ENCODE measurements around the gene OSM. TPM values are rescaled to one million over a fixed set of nuclear protein-coding genes. Genes with fewer than 3 reads are reported as not detected.

The OSM gene
- total RNA-seq (2014; rRNA removed; shearing (Covaris generic)) (not detected in 2 replicates), polyA plus RNA-seq (2016; fragmentation: Nextera tagmentation; extraction: Ambion mirVana) (not detected in 2 replicates)

GRCh38 chr22:30266445-30267381, at the start of gene OSM:
Gene OSM (minus strand): TSS chr22:30266851. CDS start chr22:30266799, 52 bp downstream.
- Histone ChIP-seq H3K27ac (no peak within 1 kb of the TSS), H3K27me3 (replicated peaks; ENCODE audit: insufficient read depth) (no peaks in the 10 kb centered on the region), H3K36me3 (ENCODE audit: low read depth) (no peaks in the 10 kb centered on the region), H4K20me1 (ENCODE audit: insufficient read depth) (no peaks in the 10 kb centered on the region), H3K4me3 (no peak within 1 kb of the TSS), H3K9ac (no peak within 1 kb of the TSS), H3K79me2 (ENCODE audit: insufficient read depth) (no peaks in the 10 kb centered on the region), H3K9me3 (ENCODE audit: low read depth) (no peaks in the 10 kb centered on the region), H2AFZ (no peak within 1 kb of the TSS), H3K4me1 (ENCODE audit: insufficient read depth) (peaks cover 4% of the 10 kb centered on the region; the same call in 1 of the 2 replicates), H3K4me2 (ENCODE audit: unreplicated experiment) (no peak within 1 kb of the TSS), H3K9me2 (ENCODE audit: insufficient read depth) (no peaks in the 10 kb centered on the region), H3F3A (ENCODE audit: insufficient read depth) (no peaks in the 10 kb centered on the region)
- no peak for TF ChIP-seq EZH2 (IDR thresholded peaks at IDR 0.05; ENCODE audit: insufficient read depth, poor library complexity, severe bottlenecking)
- no peak for TF ChIP-seq EZH2phosphoT487 (IDR thresholded peaks at IDR 0.05; ENCODE audit: insufficient read depth, low read depth)
- in situ Hi-C loops (cut with MboI): no loop called here
- DNase-seq: no peak
- 73 to 82% methylated on average over 24 to 35 of the region's 35 CpGs for WGBS, 2 experiments (ENCODE audit: low coverage in 1 of 2, low lambda C conversion rate in 2 of 2, missing lambda C conversion rate in 2 of 2)

GRCh38 chr22:30315962-30316576, 49.4 kb upstream of the OSM start:
- Histone ChIP-seq H3K9ac (no peak overlapping the region), H3K9me2 (ENCODE audit: insufficient read depth) (no peaks in the 10 kb centered on the region), H3K4me1 (ENCODE audit: insufficient read depth) (peaks cover 19% of the 10 kb centered on the region), H3K27ac (no peak overlapping the region), H3K36me3 (ENCODE audit: low read depth) (no peaks in the 10 kb centered on the region), H3K4me3 (no peak overlapping the region), H3K4me2 (ENCODE audit: unreplicated experiment) (no peak overlapping the region), H3K27me3 (replicated peaks; ENCODE audit: insufficient read depth) (no peaks in the 10 kb centered on the region), H3K9me3 (ENCODE audit: low read depth) (no peaks in the 10 kb centered on the region), H2AFZ (no peak overlapping the region), H3F3A (ENCODE audit: insufficient read depth) (peaks cover 23% of the 10 kb centered on the region), H4K20me1 (ENCODE audit: insufficient read depth) (peaks cover 5% of the 10 kb centered on the region), H3K79me2 (ENCODE audit: insufficient read depth) (peaks cover 81% of the 10 kb centered on the region)
- 77% methylated on average over 2 of the region's 2 CpGs for WGBS, 2 experiments (ENCODE audit: low coverage in 1 of 2, low lambda C conversion rate in 2 of 2, missing lambda C conversion rate in 2 of 2)
- no peak for TF ChIP-seq EZH2 (IDR thresholded peaks at IDR 0.05; ENCODE audit: insufficient read depth, poor library complexity, severe bottlenecking)
- TF ChIP-seq EZH2phosphoT487 (IDR thresholded peaks at IDR 0.05; ENCODE audit: insufficient read depth, low read depth): no peak
- DNase-seq: no peak
- in situ Hi-C loops (cut with MboI): no loop called here

- no peak overlapping the region for H3K9ac ChIP-seq
- no peak overlapping the region for H3K27ac ChIP-seq
- H3K9me3 ChIP-seq (ENCODE audit: low read depth): no peaks in the 10 kb centered on the region
- H3K4me2 ChIP-seq (ENCODE audit: unreplicated experiment): no peak overlapping the region
- peaks cover 34% of the 10 kb centered on the region for H3F3A ChIP-seq (ENCODE audit: insufficient read depth)
- no peaks in the 10 kb centered on the region for H3K36me3 ChIP-seq (ENCODE audit: low read depth)
- peaks cover 79% of the 10 kb centered on the region for H3K79me2 ChIP-seq (ENCODE audit: insufficient read depth)
- DNase-seq: no peak
- H4K20me1 ChIP-seq (ENCODE audit: insufficient read depth): peaks cover 10% of the 10 kb centered on the region
- no peaks in the 10 kb centered on the region for H3K9me2 ChIP-seq (ENCODE audit: insufficient read depth)
- no peak overlapping the region for H2AFZ ChIP-seq
- H3K27me3 ChIP-seq (replicated peaks; ENCODE audit: insufficient read depth): no peaks in the 10 kb centered on the region
- 87% methylated on average over 8 of the region's 8 CpGs for WGBS, 2 experiments (ENCODE audit: low coverage in 1 of 2, low lambda C conversion rate in 2 of 2, missing lambda C conversion rate in 2 of 2)
- in situ Hi-C loops (cut with MboI): no loop called here
- H3K4me3 ChIP-seq: no peak overlapping the region
- peaks cover 31% of the 10 kb centered on the region for H3K4me1 ChIP-seq (ENCODE audit: insufficient read depth)
- no peak for TF ChIP-seq EZH2 (IDR thresholded peaks at IDR 0.05; ENCODE audit: insufficient read depth, poor library complexity, severe bottlenecking)
- no peak for TF ChIP-seq EZH2phosphoT487 (IDR thresholded peaks at IDR 0.05; ENCODE audit: insufficient read depth, low read depth)
Observed at GRCh38 chr22:30314915-30315314, 48.3 kb upstream of the OSM start.

GRCh38 chr22:30313527-30314363, 47.1 kb upstream of the OSM start:
- Histone ChIP-seq H3K4me2 (ENCODE audit: unreplicated experiment) (no peak overlapping the region), H2AFZ (no peak overlapping the region), H3K36me3 (ENCODE audit: low read depth) (no peaks in the 10 kb centered on the region), H3K9me2 (ENCODE audit: insufficient read depth) (no peaks in the 10 kb centered on the region), H3K4me3 (no peak overlapping the region), H3K9me3 (ENCODE audit: low read depth) (no peaks in the 10 kb centered on the region), H3K4me1 (ENCODE audit: insufficient read depth) (peaks cover 41% of the 10 kb centered on the region), H3K27me3 (replicated peaks; ENCODE audit: insufficient read depth) (no peaks in the 10 kb centered on the region), H3K9ac (no peak overlapping the region), H3F3A (ENCODE audit: insufficient read depth) (peaks cover 39% of the 10 kb centered on the region), H4K20me1 (ENCODE audit: insufficient read depth) (peaks cover 10% of the 10 kb centered on the region), H3K27ac (no peak overlapping the region), H3K79me2 (ENCODE audit: insufficient read depth) (peaks cover 79% of the 10 kb centered on the region)
- 76 to 84% methylated on average over 5 to 8 of the region's 8 CpGs for WGBS, 2 experiments (ENCODE audit: low coverage in 1 of 2, low lambda C conversion rate in 2 of 2, missing lambda C conversion rate in 2 of 2)
- no peak for TF ChIP-seq EZH2 (IDR thresholded peaks at IDR 0.05; ENCODE audit: insufficient read depth, poor library complexity, severe bottlenecking)
- TF ChIP-seq EZH2phosphoT487 (IDR thresholded peaks at IDR 0.05; ENCODE audit: insufficient read depth, low read depth): no peak
- DNase-seq: no peak
- in situ Hi-C loops (cut with MboI): no loop called here
